Measurements from ENCODE around the gene SP140.
"Not testable (repeated sequence)": the region's sequence is repeated elsewhere in the genome, so short reads cannot be mapped to it uniquely, and the experiment has no call there.

The SP140 gene

DNA sequence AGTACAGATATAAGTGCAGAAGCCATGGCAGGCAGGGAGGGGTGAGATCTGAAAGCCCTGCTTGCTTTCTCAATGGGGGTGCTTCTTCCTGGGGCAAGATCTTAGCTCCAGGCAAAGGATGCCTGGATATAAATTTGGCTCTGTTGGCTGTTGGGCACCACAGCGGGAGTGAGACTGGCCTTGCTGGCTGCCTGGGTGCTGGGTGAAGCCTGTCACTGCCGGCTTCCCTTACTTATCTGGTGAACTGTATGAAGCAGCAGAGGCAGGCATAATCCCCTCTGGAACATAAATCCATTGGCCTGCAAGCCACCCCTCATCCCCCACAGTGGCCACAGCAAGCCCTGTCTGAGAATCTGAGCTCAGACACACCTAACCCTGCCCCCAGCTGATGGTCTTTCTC is 74.1 kb downstream of the SP140 start:
- DNase-seq: no peak

DNA sequence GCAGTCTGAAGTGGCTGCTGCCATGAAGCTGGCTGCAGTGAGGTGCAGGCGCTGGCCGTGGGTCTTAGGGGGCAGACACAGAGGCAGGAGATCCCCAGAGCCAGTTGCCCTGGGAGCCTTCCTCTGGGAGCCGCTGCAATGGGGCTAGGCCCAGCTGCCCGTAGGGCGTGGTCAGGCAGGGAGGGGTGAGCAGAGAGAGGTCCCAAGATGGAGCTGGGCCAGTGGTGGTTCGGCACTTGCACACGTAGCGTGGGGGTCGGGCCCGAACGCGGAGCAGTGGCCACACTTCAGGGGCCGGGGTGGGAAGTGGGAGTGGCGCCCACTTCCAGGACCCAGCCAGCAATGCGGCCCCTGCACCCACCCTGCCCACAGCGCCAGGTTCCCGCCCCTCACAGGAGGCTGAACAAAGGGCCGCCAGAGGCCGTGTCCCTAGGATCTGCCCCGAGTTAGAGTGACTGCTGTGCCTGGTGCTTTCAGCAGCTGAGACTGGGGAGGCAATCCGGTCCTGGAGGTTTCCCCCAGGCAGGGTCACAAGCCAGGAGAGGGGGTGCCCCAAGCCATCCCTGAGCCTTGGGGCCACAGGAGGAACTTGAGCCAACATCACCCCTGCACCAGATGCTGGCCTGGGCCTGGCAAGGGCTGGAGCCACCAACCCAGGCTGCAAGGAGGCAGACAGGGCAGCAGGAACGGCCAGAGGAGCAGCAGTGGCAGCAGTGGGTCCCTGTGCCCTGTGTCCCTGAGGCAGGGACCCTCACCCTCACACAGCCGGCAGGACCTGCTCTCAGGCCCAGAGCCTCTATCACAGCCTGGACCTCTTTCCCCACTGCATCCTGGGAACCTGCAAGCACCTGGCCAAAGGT is 80.1 kb downstream of the SP140 start:
- DNase-seq: no peak

DNA sequence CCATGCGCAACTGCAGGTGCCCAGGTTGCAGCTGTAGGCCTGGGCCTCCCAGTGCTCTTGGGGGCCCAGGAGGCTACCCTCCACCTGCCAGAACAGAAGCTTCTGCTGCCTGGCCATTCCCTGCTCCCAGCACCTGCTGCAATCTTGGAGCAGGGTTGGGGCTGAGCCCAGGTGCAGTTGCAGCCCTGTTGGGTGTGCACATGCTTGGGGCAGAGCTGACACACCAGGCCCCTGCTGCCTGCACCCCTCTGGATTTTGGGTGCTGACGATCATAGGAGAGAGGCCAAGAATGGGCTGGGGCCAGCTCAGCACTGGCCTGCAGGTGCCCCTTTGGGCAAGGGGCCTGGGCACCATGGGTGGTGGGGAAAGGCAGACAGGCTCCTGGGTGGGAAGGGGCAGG is 80.9 kb downstream of the SP140 start:
- no peak for DNase-seq

DNA sequence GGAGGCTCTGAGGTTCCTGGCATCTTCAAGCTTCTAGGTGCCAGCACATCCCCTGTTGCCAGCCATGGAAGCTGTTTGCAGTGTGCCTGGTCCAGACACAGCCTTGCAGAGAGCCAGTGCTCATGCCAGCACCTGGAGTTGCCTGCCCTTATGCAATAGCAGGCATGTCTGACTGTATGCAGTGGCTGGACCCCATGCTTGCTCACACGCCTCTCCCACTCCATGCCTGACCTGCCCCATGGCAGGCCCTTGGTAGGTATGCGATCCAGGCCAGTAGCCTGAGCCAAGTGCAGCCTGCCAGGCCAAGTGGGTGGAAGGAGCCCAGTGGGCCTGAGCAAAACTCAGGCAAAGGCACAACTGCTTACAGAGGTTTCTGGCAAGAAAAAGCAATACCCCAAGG is 81.9 kb downstream of the SP140 start:
- DNase-seq: no peak

DNA sequence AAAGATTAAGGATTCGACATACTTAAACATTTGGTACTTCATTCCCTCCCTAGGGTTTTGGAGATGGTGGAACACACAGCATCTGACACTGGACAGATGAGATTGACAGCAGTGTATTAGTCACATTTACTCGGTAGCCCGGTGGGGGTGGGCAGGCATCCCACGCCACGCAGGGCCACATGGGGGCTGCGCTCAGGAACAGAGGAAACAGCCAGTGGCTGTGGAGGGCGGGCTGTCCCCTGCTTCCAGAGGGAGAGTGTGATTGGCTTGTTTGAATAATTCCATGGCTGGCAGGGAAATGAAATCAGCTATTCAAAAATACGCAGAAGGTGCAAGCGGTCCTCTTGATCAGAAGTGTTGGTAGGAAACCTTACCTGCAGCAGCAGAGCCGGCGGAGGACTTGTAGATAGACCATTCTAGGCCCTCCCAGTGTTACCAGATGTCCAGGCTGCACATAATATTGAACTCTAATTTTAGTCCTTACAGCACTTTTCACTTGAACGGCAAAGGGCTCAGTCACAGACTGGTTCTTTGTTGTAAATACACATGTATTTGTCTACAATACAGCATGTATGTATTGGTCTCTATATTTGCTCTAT is 83.0 kb downstream of the SP140 start:
- no peak for DNase-seq

DNA sequence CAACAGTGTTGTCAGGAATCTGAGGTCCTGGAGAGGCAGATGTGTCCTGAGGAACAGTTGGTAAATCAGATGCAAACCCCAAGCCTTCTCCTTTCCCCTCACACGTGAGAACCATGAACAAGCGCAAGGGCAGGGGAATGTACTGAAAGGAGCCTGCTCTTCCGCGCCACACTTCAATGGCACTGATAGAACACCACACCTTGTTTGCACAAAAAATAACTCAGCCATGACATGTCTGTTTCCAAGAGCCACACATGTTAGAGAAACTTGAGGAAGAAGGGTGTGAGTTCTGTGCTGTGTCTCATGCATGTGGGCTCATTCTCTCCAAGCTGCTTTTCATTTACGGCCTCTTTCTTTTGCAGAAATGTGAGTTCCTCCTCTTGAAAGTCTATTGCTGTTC is 85.3 kb downstream of the SP140 start:
- DNase-seq: not testable (repeated sequence)

DNA sequence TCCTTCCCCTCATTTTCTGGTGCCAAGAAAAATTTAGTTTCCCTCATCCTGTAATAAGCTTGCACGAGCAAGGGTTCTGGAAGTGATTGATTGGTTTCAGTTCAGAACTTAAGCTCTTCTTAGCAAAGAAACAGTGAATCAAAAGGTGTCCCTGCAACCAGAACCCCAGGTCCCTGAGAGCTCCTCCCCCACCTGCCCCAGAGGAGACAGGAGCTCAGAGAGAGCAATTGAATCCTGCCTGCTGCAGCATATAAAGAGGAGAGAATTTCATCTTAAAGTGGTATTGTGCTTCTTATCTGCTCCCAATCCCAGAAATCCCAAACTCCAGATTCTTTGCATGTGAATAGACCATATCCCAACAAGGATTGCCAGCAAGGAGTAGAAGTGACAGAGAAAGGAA is 86.1 kb downstream of the SP140 start:
- not testable (repeated sequence) for DNase-seq

DNA sequence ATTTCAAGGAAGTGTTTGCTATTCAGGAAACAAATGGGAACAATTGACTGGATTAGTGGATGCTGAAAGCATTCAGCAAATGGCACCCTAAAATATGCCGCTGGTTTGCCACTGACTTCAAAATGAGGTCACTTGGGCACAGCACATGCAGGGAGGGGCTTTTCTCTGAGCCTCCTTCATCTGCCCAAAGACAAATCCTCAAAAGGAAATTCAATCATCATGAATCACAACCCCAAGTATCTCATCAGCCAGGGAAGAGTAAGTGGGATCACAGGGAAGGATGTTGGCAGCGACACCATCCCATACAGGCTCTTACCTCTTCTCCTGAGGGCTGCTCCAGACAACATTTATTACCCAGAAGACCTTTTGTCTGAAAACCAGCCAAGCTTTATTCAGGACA is 87.1 kb downstream of the SP140 start:
- no peak for DNase-seq

DNA sequence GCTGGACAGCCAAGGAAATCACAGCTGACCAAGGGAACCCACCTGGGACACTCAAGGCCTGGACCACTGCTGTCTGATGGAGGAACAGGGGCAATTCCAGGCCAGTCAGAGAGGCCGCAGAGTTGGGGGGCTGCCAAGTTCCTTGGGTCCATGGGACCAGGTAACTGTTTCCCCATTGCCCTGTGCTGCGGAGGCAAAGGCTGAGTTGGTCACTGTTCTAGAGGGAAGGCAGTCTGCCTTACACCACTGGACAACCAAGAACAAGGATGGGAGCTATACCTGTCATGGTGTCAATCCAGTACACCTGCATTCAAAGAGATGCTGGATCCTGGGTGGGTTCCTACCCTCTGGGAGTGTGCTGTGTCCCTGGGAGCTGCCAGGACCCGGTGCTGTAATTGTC is 91.8 kb downstream of the SP140 start:
- no peak for DNase-seq

DNA sequence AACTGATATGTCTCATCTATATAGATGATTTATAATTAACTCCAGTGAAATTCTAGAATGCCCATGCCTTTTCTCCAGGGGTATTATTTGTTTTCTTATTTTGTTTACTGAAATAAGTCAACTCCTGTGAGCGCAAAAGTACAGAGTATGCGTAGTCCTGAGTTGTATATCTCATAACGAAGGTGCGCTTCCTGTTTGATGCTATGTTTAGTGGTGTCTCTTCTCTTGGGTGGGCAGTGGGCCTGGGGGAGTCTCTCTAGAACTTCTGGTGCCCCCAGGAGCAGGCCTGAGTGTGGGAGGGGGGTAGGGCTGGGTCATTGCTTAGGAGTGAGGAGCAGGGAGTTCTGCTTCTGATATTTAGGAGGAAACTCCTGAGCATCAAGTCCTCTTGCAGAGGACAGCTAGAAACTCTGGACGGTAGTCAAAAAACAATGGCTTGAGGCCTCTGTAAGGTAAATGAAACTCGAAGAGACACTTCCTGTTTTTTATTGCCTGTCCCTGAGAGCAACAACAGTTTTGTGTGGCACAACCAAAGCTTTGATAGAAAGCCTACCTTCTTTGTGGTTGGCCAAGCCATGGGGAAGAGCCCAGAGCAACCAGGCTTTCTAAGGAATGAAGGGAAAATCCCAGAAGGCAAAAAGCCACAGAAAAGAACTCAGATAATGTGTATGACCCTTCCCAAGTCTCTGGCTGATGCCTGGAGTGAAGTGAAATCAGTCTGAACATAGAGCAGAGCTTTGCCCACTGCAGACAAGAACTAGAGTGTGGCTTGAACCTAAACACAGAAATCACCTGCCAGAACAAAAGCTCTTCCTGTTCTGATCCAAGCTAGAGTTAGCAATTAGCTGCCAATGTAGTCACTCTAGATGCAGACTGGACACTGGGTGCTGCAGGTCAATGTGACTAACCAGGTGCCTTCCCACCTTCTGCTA is 92.9 kb downstream of the SP140 start:
- no peak for DNase-seq

DNA sequence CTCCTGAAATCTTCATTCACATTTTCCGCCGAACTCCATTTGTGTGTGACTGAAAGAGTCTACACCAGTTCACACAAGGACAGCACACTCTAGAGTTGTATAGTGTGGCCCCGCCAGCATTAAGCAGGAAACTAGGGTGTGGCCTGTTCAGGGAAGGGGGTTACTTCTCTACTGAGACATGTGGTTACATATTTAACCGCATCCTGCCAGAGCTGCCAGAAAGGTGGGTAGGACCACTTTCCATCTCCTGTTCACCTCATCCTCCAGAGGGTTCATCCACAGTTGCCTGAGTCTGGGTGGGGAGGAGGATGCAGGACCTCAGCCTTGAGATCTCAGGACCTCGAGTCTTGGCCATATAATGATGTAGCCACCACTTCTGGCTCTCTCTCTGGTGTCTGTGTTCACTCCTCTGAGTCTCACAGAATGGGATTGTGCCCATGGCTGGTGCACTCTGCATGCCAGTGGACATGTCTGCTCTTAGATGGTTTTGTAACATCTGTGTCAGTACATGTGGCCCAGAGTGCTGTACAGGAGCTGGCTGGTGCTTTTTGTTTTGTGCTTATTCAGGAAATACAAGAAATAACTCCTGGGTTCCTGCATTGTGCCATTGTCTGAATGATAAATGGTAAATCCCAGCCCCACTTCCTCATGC is 93.8 kb downstream of the SP140 start:
- DNase-seq: peak; percentile 72

DNA sequence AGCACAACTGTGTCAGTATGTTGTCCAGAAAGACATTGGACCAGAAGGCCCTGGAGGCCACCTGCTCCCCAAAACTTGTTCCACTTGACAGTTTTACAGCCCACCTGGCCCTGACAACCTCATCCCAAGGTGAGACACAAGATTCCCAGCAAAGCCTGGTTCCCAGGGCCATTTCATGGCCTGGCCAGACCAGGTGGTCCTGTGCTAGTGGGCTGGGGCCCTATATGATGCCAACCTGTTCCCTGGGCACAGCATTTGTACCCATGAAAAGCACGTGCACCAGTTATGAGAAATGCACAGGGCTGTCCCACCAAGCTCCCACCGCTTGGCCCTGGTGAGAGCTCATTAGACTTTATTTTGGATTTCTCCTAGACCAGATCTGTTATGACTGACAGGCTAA is 95.5 kb downstream of the SP140 start:
- no peak for DNase-seq

DNA sequence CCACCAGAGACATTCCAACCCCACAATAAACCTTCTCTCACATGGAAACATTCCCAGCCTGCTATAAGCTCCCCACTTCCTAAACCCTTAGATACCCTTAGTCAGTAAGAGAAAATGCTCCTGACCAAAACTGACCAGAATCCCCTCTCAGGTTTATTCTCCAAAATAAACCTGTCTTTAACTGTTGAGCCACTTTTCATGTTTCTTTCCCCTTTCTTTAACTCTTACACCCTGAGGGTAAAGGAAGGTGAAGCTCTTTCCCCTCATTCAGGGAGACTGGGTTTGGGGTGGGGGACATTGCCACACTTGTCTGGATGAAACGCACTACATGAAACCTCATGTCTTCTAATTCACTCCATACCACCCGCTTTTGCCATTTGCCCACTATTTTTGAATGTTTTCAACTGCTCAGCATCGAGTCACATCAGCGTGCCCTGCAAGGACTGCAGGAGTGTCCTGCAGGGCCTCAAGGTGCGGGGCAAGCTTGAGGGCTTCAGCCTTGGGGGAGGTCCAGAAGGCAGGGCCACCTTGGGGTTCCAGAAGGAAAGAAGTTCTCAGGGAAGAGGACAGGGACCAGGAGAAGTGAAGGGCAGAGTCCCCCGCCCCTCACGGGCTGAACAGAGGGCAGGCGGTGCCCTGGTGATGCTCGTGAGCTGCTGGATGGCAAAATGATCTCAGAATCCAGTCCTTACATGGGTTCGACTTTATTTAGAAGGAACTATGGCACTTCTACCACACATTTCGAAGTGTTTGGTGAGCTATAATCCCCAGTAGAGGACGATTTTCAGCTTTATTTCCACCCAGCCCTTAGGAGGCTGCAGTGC is 97.2 kb downstream of the SP140 start:
- DNase-seq: no peak

DNA sequence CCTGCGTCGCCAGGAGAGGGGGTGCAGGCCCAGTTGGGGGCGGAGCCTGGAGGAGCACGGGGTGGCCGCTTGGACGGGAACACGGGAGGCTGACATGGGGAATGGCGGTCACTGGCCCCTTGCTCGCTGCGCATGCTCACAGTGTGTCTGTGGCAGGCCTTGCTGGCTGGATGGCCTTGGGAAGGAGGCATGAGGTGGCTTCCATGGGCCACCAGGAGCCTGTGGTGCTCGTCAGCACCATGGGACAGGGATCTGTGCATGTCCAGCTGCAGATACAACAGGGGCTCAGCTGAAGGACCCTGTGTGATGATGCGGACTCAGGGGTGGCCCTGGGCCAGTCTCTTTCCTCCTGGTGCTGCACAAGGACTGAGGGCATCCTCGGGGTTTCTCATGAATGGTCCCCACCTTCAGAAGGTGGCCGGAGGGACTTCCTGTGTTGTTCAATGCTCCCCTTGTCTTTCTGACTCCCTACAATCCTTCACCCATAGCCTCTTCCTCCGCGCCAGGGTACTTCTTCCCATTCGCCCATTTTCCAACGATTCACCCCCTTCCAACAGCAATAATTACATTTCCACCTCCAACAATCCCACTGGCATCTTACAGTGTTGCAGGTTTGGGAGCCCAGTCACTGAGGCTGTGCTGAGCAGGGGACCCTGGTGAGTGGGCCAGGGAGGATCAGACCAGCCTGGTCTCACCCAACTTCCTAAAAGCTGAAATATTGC is 98.0 kb downstream of the SP140 start:
- DNase-seq: no peak

DNA sequence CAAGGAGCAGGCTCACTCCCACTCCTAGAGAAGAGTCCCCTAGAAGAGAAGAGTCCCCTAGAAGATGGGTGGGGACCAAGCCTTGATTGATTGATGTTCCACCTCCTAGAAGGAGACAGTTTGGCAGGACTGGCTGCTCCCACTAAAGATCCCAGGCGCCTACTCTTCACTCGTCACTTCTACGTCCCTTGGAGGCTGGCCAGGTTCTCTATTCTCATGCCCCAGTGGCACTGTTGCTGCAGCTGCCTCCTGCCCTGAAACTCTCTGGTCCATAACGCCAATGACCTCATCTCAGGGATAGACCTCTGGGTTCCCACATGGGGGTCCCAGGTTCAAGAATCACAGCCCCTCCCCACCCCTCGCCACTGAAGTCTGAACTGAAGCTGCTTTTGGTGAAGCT is 99.0 kb downstream of the SP140 start:
- no peak for DNase-seq

DNA sequence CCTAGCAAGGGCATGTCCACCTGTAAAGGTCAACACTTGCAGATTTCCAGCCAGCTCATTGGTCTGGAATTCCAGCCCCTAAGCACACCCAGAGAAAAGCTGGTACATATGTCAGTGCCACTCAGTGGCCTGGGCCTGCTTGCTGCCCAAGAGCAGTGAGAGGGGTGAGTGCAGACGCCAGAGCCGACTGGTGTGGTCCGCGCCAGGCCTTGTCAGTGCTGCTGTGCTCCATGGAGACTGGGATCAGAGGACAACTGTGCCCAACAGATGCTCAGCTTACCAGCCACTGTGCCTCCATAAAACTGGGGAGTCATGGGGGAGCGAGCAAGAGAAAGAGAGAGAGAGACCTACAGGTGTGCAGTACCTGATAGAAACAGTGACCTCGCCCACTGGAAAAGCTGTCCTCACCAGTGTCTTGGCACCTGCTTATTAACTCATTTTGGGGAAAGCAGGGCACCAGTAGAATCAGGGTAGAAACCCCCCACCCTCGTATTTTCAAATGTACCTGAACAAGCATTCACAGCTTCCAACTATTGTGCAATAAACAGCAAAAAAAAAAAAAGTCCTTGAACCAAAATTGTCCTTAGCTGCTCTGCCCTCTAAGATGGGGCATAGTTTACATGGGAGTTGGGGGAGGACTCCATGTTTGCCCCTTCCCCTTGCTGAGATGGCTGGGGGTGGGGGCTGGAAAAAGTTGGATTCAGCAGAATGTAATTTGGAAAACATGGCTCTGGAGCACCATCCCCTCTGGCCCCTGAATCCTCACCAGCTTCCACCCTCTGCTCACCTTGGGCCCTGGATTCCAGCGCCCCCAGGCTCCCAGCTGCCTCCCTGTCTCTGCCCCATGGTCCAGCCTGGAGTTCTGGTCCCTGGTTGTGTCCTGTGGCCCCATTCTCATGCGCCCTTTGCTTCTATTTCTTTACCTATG is 100.0 kb downstream of the SP140 start:
- no peak for DNase-seq

DNA sequence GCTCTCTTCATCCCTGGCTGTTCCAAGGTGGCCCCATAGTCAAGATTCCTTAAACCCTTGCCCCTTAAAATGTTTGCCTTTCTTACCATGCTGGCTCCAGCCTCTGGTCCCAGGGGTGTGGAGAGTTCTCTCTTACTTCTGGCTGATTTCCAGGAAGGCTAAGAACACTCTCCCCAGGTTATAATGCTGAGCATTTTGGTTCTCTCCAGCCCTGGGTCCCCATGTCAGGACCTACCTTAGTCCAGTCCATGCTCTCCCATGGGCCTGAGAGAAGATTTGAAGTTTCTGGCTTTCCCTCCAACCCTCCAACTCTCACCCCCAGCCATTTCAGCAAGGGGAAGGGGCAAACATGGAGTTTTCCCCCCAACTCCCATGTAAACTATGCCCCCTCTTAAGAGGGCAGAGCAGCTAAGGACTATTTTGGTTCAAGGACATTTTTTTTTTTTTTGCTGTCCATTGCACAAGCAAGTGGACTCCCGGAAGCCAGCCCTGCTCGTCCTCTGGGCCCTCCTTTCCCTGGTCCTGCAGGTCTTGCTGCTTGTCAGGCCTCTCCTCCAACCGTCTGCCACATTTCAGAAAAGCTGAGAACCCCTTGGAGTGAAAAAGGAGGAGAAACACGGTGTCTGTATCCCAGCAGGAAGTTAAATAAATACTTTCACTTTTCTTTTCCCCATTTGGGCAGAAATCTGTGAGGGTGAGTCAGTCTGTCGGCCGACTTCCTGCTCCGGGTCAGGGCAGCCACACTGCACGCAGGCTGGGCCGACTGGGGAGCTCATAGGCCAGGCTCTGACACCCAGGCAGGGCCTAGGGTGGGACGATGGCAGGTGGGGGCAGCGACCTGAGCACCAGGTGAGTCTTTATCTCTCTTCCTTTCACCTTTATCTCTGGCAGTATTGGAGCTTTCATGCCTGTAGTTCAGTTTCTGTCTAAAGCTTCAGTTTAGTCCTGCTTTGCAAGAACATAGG is 101.2 kb downstream of the SP140 start, which contains the start of gene SP140L:
Gene SP140L, plus strand, starts transcription at position 741 of the 965 bp plus-strand sequence. Its CDS starts 77 bp downstream, at position 818.
- DNase-seq: peak; percentile 77

DNA sequence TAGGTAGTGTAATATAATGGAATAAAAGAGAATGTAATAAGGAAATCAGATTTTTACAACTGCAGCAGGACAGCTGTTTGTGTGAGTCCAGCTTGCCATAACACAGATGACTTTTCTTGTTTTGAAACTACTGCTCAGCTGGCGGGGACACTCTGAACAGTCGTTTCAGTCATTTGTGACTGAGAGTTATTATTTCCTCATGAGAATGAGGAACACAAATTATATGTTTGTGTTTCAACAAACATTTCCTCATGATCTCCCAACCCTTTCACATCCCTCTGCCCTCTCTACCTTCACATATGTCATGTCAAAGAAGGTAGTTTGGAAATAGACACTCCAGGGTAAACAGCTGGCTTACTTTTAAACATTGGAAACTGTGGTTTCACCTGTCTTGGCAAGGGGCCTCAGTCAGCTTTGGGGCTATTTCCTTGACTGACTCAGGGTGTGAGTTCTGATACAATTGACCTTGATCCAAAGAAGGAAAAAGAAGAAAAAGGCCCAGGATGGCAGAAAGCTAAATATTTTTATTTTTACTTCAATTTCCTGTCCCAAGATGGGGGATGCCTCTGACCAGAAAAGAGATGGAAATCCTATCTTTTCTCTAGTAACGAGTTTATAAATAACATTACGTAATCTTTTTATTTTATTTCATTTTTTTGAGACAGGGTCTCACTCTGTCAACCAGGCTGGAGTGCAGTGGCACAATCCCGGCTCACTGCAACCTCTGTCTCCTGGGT is 102.0 kb downstream of the SP140 start:
- DNase-seq: no peak
